SK-N-SH (cell line): ENCODE data around the gene SPRR2D. TPM values are rescaled to one million over a fixed set of nuclear protein-coding genes. Genes with fewer than 3 reads are reported as not detected.

Experiments
- CTCF ChIA-PET: fragments of 300-600, 350-600 bp; formaldehyde crosslinking; extraction: SDS; loops from one replicate; lab custom pipeline; 2021; lab: Yijun Ruan, JAX
- POLR2A ChIA-PET: fragments of 350-600 bp; sonication (Branson Sonifier 250); formaldehyde crosslinking; extraction: SDS; loops from one replicate; lab custom pipeline; 2020; ENCODE audit warnings: antibody characterized with exemption, inconsistent platforms; lab: Yijun Ruan, JAX
- DNase-seq: peaks from one replicate; pipeline ENCODE4 v3.0.0; 2012
- H2AFZ ChIP-seq: fragments of 200-600 bp; sonication (generic); 2 replicates; pipeline ENCODE4 v1.8.1; 2016; ENCODE audit warnings: antibody characterized with exemption, mild to moderate bottlenecking, low read depth
- H3F3A ChIP-seq: fragments of 200-600 bp; sonication (generic); replicated peaks from 2 replicates; pipeline ENCODE3; 2016; ENCODE audit warnings: antibody characterized with exemption, mild to moderate bottlenecking; ENCODE audit not compliant: insufficient read depth
- H3K27ac ChIP-seq, 2 experiments: fragments of 200-500 bp in 1 of 2; fragments of 200-600 bp in 1 of 2; sonication (Bioruptor generic) in 1 of 2; sonication (generic), shearing (Covaris generic) in 1 of 2; 2 replicates each; pipeline versions ENCODE4 v1.5.1 to v1.6.1; 2014 to 2016; ENCODE audit warnings: low read depth in 2 of 2, inconsistent platforms in 1 of 2, low read length in 1 of 2, mild to moderate bottlenecking in 1 of 2, mixed read lengths in 1 of 2
- H3K27me3 ChIP-seq: fragments of 200-600 bp; sonication (generic), shearing (Covaris generic); 2 replicates; pipeline ENCODE4 v1.6.1; 2016; ENCODE audit warnings: mixed run types; ENCODE audit not compliant: insufficient read depth
- H3K36me3 ChIP-seq, 2 experiments: fragments of 200-500 bp in 1 of 2; fragments of 200-600 bp in 1 of 2; sonication (Bioruptor generic) in 1 of 2; sonication (generic) in 1 of 2; replicated peaks in 1 of 2; 2 replicates each; pipeline versions ENCODE3 to v1.5.1; 2014 to 2016; ENCODE audit warnings: low read length in 1 of 2, mild to moderate bottlenecking in 1 of 2; ENCODE audit not compliant: insufficient read depth in 2 of 2, control insufficient read depth in 1 of 2
- H3K4me1 ChIP-seq, 2 experiments: fragments of 200-500 bp in 1 of 2; fragments of 200-600 bp in 1 of 2; sonication (Bioruptor generic) in 1 of 2; sonication (generic), shearing (Covaris generic) in 1 of 2; 2 replicates each; pipeline versions ENCODE4 v1.5.1 to v1.6.1; 2014 to 2016; ENCODE audit warnings: low read depth in 1 of 2, low read length in 1 of 2, mixed run types in 1 of 2; ENCODE audit not compliant: insufficient read depth in 2 of 2, control insufficient read depth in 1 of 2
- H3K4me2 ChIP-seq: fragments of 200-600 bp; sonication (generic), shearing (Covaris generic); 2 replicates; pipeline ENCODE4 v1.6.1; 2017; ENCODE audit warnings: mixed run types
- H3K4me3 ChIP-seq, 2 experiments: fragments of 200-500 bp in 1 of 2; fragments of 200-600 bp in 1 of 2; sonication (Bioruptor generic) in 1 of 2; sonication (generic), shearing (Covaris generic) in 1 of 2; 2 replicates each; pipeline versions ENCODE4 v1.5.1 to v1.8.1; 2014 to 2016; ENCODE audit warnings: low read depth in 2 of 2, inconsistent platforms in 1 of 2, low read length in 1 of 2, mild to moderate bottlenecking in 1 of 2, mixed read lengths in 1 of 2, moderate library complexity in 1 of 2
- H3K79me2 ChIP-seq: fragments of 200-600 bp; sonication (generic); 2 replicates; pipeline ENCODE4 v1.8.1; 2017; ENCODE audit warnings: mild to moderate bottlenecking; ENCODE audit not compliant: insufficient read depth
- H3K9ac ChIP-seq: fragments of 200-600 bp; sonication (generic); 2 replicates; pipeline ENCODE4 v1.6.1; 2017; ENCODE audit warnings: mixed run types
- H3K9me2 ChIP-seq: fragments of 200-600 bp; sonication (generic); 2 replicates; pipeline ENCODE4 v1.6.1; 2017; ENCODE audit warnings: mixed run types
- H3K9me3 ChIP-seq: fragments of 200-600 bp; sonication (generic); 2 replicates; pipeline ENCODE4 v1.6.1; 2017; ENCODE audit warnings: mixed run types, mild to moderate bottlenecking, moderate library complexity
- H4K20me1 ChIP-seq: fragments of 200-600 bp; sonication (generic); 2 replicates; pipeline ENCODE4 v1.6.1; 2017; ENCODE audit warnings: mild to moderate bottlenecking, mixed run types; ENCODE audit not compliant: insufficient read depth
- ELF1 ChIP-seq: IDR thresholded peaks from 2 replicates; pipeline ENCODE4 v1.4.0; 2012
- EP300 ChIP-seq, 2 experiments: IDR thresholded peaks; 2 replicates each; pipeline versions ENCODE4 v1.4.0 to v1.6.1; 2012; ENCODE audit warnings: borderline replicate concordance in 1 of 2, low read depth in 1 of 2, low read length in 1 of 2
- FOXM1 ChIP-seq: IDR thresholded peaks from 2 replicates; pipeline ENCODE4 v1.4.0; 2012; ENCODE audit warnings: low read depth, mild to moderate bottlenecking
- JUND ChIP-seq: IDR thresholded peaks from 2 replicates; pipeline ENCODE4 v1.4.0; 2012
- NRF1 ChIP-seq: IDR thresholded peaks from 2 replicates; pipeline ENCODE4 v1.6.1; 2012; ENCODE audit warnings: low read depth, mild to moderate bottlenecking, low read length
- RAD21 ChIP-seq: IDR thresholded peaks from 2 replicates; pipeline ENCODE4 v1.6.1; 2012; ENCODE audit warnings: mild to moderate bottlenecking, low read length
- RCOR1 ChIP-seq: fragments of 150-350 bp; IDR thresholded peaks from 2 replicates; pipeline ENCODE4 v1.6.1; 2017; ENCODE audit warnings: antibody characterized with exemption, low read length
- RXRA ChIP-seq: IDR thresholded peaks from 2 replicates; pipeline ENCODE4 v1.4.0; 2012; ENCODE audit warnings: low read depth, mild to moderate bottlenecking, borderline replicate concordance
- SIN3A ChIP-seq: IDR thresholded peaks from 2 replicates; pipeline ENCODE4 v1.6.1; 2012; ENCODE audit warnings: low read depth, mild to moderate bottlenecking, low read length, moderate library complexity, borderline replicate concordance
- SMC3 ChIP-seq: IDR thresholded peaks from 2 replicates; pipeline ENCODE4 v1.6.1; 2012; ENCODE audit warnings: low read depth, low read length, improper control_type of control experiment
- TCF12 ChIP-seq: IDR thresholded peaks from 2 replicates; pipeline ENCODE4 v1.4.0; 2012
- WGBS: methylation state at CpG from one replicate; pipeline ENCODE4 v1.1.6; 2017; ENCODE audit warnings: low lambda C conversion rate; 5-methylcytosine and 5-hydroxymethylcytosine counted together
- polyA plus RNA-seq, 3 experiments: library from polyadenylated mRNA; depleted of rRNA; stranded (reverse); fragments of >200 nt; gene quantifications; 2 replicates each; pipeline ENCODE4 v1.2.3, GENCODE V29; 2012
- TF ChIP-seq, protein P1 (sequence below): IDR thresholded peaks from 2 replicates; pipeline ENCODE4 v1.4.0; 2012; ENCODE audit warnings: low read depth, borderline replicate concordance
- TF ChIP-seq, protein P2 (sequence below): fragments of 150-350 bp; IDR thresholded peaks from 2 replicates; pipeline ENCODE4 v1.6.1; 2016; ENCODE audit warnings: mild to moderate bottlenecking, low read depth, low read length
- TF ChIP-seq, protein P3 (sequence below): IDR thresholded peaks from 2 replicates; pipeline ENCODE4 v1.4.0; 2012; ENCODE audit warnings: low read depth
- TF ChIP-seq, protein P4 (sequence below): IDR thresholded peaks from 2 replicates; pipeline ENCODE4 v1.6.1; 2012; ENCODE audit warnings: mild to moderate bottlenecking, low read depth, low read length, moderate library complexity

SPRR2D gene
- polyA plus RNA-seq, 1 of the 3 experiments (the other 2 are of a cell fraction): not detected

DNA sequence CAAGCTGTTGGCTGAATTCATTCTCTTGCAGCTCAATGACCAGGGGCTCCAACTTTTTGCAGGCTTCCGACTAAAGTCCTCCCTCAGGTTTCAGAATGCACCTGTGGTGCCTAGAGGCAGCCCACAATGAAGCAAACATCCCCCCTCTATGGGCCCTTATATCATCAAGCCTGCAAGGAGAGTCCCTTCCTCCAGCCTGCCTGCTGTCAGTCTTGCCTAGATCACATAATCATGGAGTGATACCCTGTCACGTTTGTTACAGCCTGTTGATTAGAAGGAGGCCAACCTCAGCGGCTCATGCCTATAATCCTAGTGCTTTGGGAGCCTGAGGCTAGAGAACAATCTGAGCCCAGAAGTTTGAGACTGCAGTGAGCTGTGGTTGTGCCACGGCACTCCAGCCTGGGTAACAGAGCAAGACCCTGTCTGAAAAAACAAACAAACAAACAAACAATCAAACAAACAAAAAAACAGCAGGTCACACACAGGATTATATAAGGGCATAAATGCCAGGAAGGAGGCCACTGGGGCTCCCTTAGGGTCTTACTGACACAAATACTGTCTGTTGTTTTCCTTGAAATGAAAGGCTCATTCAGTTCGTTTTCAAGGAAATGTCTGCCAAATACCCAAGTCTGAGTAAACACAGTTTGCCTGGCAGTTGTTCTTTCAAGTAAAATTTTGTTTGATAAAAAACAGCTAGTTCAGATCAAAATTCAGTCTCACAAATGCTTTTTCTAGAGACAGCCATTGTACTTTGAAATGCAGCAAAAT is 44.1 kb downstream of the SPRR2D start:
- no peak overlapping the region for H3K27ac ChIP-seq
- DNase-seq: no peak
- H3F3A ChIP-seq: no peaks in the 10 kb centered on the region
- H3K36me3 ChIP-seq: no peaks in the 10 kb centered on the region
- no peak overlapping the region for H2AFZ ChIP-seq
- H3K79me2 ChIP-seq: no peaks in the 10 kb centered on the region
- no peak overlapping the region for H3K4me2 ChIP-seq
- no peaks in the 10 kb centered on the region for H3K9me2 ChIP-seq
- H3K4me3 ChIP-seq: no peak overlapping the region
- 2% methylated on average over 5 of the region's 5 CpGs for WGBS
- CTCF ChIA-PET: interaction anchor here (0.7 kb wide), 1 partner anchor 61 kb away, joined by 3 read pairs; no protein-coding TSS in a partner anchor
- no peak overlapping the region for H3K9ac ChIP-seq
- POLR2A ChIA-PET: no interaction called here
- H3K4me1 ChIP-seq: no peaks in the 10 kb centered on the region
- H3K9me3 ChIP-seq: no peaks in the 10 kb centered on the region
- H3K27me3 ChIP-seq: peaks cover 6% of the 10 kb centered on the region; the same call in 1 of the 2 replicates
- no peaks in the 10 kb centered on the region for H4K20me1 ChIP-seq
- TF ChIP-seq, protein P1, sequence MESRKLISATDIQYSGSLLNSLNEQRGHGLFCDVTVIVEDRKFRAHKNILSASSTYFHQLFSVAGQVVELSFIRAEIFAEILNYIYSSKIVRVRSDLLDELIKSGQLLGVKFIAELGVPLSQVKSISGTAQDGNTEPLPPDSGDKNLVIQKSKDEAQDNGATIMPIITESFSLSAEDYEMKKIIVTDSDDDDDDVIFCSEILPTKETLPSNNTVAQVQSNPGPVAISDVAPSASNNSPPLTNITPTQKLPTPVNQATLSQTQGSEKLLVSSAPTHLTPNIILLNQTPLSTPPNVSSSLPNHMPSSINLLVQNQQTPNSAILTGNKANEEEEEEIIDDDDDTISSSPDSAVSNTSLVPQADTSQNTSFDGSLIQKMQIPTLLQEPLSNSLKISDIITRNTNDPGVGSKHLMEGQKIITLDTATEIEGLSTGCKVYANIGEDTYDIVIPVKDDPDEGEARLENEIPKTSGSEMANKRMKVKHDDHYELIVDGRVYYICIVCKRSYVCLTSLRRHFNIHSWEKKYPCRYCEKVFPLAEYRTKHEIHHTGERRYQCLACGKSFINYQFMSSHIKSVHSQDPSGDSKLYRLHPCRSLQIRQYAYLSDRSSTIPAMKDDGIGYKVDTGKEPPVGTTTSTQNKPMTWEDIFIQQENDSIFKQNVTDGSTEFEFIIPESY: no peak
- TF ChIP-seq ELF1 (no peak), SIN3A (no peak), FOXM1 (no peak), RCOR1 (no peak), RAD21 (no peak), TCF12 (no peak), NRF1 (no peak), JUND (no peak), RXRA (no peak), EP300 (IDR thresholded peaks at IDR 0.05; ENCODE audit: borderline replicate concordance in 1 of 2, low read depth in 1 of 2, low read length in 1 of 2) (no peak), SMC3 (no peak)
- TF ChIP-seq, protein P2, sequence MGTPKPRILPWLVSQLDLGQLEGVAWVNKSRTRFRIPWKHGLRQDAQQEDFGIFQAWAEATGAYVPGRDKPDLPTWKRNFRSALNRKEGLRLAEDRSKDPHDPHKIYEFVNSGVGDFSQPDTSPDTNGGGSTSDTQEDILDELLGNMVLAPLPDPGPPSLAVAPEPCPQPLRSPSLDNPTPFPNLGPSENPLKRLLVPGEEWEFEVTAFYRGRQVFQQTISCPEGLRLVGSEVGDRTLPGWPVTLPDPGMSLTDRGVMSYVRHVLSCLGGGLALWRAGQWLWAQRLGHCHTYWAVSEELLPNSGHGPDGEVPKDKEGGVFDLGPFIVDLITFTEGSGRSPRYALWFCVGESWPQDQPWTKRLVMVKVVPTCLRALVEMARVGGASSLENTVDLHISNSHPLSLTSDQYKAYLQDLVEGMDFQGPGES: no peak
- TF ChIP-seq, protein P3, sequence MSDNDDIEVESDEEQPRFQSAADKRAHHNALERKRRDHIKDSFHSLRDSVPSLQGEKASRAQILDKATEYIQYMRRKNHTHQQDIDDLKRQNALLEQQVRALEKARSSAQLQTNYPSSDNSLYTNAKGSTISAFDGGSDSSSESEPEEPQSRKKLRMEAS: no peak
- TF ChIP-seq, protein P4, sequence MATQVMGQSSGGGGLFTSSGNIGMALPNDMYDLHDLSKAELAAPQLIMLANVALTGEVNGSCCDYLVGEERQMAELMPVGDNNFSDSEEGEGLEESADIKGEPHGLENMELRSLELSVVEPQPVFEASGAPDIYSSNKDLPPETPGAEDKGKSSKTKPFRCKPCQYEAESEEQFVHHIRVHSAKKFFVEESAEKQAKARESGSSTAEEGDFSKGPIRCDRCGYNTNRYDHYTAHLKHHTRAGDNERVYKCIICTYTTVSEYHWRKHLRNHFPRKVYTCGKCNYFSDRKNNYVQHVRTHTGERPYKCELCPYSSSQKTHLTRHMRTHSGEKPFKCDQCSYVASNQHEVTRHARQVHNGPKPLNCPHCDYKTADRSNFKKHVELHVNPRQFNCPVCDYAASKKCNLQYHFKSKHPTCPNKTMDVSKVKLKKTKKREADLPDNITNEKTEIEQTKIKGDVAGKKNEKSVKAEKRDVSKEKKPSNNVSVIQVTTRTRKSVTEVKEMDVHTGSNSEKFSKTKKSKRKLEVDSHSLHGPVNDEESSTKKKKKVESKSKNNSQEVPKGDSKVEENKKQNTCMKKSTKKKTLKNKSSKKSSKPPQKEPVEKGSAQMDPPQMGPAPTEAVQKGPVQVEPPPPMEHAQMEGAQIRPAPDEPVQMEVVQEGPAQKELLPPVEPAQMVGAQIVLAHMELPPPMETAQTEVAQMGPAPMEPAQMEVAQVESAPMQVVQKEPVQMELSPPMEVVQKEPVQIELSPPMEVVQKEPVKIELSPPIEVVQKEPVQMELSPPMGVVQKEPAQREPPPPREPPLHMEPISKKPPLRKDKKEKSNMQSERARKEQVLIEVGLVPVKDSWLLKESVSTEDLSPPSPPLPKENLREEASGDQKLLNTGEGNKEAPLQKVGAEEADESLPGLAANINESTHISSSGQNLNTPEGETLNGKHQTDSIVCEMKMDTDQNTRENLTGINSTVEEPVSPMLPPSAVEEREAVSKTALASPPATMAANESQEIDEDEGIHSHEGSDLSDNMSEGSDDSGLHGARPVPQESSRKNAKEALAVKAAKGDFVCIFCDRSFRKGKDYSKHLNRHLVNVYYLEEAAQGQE: no peak
